ENCODE data around the gene GXYLT1.
A peak's percentile ranks its signal among the peaks of the same experiment; 100 is the strongest.
"Not testable (repeated sequence)": the region's sequence is repeated elsewhere in the genome, so short reads cannot be mapped to it uniquely, and the experiment has no call there.

Gene GXYLT1
- total RNA-seq: 21.5 to 31.0 reads per million in 2 donors

DNA sequence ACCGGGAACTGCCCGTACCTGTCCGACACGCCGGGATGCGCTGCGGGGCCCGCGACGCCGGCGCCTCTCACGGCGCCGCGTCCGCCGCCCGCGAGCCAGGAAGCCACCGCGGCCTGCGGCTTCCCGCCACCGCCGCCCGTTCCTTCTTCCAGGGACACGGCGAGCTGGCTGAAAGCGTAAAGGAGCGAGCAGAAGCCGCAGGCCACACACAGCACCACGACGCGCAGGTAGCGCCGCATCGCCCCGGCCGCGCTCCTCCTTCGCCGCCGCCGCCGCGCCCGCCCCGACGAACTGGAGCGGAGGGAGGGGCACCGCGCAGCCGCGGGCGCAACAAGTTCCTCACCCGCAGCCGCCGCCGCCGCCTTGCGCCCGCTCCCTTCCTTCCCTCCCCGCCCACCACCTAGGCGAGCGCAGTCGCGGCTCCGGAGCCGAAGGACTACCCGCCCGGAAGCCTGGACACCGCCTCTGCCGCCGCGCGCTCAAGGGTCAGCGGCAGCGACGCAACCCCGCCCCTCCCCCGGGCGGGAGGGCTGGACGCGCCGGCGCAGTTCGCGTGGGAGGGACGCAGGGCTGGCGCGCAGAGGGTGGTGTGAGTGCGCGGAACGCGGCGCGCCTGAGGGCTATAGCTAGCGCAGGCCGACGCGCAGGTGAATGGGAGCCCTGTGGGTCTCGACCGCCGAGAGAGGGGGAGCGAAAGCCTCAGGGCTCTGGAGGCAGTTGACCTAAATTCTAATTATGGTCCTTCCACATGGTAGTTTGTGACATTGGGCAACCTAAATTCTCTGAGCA is at the start of gene GXYLT1:
TSS of gene GXYLT1 (minus strand) at position 467 of the 789 bp plus-strand sequence. CDS start at position 239, 228 bp downstream.
- peak; percentile 57 to 85 (median 71) for DNase-seq

GRCh38 chr12:42192686-42193085 is 48.0 kb upstream of the GXYLT1 start:
- no peak for DNase-seq

DNA sequence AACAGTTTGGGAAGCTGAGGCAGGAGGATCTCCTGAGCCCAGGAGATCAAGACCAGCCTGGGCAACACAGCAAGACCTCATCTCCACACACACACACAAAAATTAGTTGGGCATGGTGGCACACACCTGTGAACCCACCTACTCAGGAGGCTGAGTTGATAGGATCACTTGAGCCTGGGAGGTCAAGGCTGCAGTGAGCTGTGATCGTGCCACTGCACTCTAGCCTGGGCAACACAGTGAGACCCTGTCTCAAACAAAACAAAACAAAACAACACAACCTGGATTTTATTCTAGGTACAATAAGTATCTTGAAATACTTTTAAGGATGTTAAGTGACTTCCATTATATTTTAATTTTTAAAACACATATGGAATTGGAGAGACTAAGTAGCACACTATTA is 47.6 kb upstream of the GXYLT1 start:
- DNase-seq: no peak

DNA sequence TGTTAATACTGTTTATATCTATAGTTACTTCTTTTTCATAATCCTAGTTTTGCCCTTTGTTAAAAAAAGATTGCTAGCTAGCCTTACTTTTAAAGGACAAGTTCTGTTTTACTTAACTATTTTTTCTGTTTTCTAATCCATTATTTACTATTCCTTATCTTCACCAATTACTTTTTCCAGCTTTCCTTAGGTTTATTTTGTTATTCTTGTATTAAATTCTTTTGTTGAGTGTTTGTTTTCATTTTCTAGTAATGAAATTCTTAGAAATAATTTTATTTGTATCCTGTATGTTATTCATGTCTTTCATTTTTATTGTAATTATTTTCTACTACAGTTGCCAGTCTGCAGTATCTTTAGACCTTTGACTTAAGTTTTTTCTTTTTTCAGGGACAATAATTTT is 45.7 kb upstream of the GXYLT1 start:
- DNase-seq: no peak

DNA sequence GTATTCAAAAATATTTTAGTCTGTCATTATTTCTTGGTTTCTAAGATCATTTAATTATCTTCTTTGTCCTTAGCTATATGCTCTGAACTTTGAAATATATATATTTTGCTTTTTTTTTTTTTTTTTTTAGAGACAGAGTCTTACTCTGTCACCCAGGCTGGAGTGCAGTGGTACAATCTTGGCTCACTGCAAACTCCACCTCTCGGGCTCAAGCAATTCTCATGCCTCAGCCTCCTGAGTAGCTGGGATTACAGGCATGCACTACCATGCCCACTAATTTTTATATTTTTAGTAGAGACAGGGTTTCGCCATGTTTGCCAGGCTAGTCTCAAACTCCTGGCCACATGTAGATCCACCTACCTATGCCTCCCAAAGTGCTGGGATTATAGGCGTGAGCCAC is 43.6 kb upstream of the GXYLT1 start:
- DNase-seq: not testable (repeated sequence)

DNA sequence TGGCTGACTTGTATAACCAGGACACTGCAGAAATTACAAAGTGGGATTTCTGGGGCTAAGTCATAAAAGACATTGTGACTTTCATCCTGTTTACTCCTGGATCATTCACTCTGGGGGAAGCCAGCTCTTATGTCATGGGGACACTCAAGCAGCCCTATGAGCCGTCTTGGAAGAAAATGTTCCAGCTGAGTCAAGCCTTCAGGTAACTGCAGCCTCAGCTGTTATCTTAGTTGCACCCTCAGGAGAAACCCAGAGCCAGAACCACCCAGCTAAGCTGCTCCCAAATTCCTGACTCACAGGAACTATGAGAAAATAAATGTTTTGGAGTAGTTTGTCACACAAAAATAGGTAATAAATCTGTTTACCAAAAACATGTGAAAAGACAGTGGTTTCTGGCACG is 43.1 kb upstream of the GXYLT1 start:
- DNase-seq: no peak

GRCh38 chr12:42186793-42187192 is 42.1 kb upstream of the GXYLT1 start:
- DNase-seq: no peak

GRCh38 chr12:42182394-42182793 is 37.7 kb upstream of the GXYLT1 start:
- no peak for DNase-seq

- no peak for DNase-seq
Measured at GRCh38 chr12:42180990-42181596, 36.4 kb upstream of the GXYLT1 start.

GRCh38 chr12:42178101-42178500 is 33.4 kb upstream of the GXYLT1 start:
- no peak for DNase-seq

DNA sequence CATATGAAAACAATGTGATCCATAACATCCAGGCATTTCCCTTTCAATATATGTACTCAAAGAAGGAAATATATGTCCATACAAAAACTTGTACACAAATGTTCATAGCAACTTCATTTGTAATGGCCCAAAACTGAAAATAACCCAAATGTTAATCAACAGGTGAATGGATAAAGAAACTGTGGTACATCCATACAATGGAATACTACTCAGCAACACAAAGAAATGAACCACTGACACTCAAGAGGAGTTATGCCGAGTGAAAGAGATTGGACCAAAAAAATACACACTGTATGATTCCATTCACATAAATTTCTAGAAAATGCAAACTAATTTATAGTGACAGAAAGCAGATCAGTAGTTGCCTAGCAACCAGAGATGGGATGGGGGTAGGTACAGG is 30.3 kb upstream of the GXYLT1 start:
- DNase-seq: no peak

DNA sequence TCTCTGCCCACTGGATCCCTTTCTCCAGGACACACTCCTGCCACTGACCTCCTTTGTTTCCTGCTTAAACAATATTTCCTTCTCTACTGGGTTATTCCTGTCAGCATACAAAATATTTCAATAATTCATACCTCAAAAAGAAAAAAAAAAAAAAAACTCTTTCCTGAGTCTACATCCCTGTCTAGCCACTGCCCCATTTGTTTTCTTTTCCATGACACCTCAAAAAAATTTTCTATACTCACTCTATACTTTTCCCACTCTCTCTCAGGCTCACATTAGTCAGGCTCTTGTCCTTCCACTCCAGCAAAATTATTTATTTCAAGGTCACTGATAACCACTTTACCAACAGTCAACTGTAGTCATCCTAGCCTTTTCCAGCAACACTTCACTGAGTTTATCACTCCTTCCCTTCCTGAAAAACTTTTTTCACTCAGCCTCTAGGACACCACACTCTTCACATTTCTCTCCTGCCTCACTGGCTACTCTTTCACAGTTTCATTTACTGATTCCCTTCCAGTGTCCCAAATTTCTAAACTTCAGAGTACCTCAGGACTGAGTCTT is 29.4 kb upstream of the GXYLT1 start:
- no peak for DNase-seq

- DNase-seq: no peak
Measured at GRCh38 chr12:42172441-42173210, 28.0 kb upstream of the GXYLT1 start.

- DNase-seq: no peak
Measured at GRCh38 chr12:42167711-42168110, 23.0 kb upstream of the GXYLT1 start.

DNA sequence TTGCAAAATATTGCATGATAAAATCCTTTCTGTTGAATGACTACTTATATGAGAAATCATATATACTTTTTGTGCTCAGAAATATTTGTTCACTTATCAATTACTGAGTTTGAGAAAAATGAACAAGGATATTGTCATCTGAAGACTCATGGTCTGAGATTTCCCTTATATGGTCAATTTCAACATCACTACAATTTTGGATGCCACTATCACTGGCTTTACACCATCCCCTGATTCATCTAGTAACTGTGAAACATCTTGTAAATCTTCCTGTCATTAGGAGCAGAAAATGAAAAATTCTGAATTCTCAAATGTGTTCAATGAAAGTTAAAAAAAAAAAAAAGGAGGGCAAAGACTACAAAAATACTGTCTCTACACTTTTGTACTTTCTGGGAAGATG is 21.8 kb upstream of the GXYLT1 start:
- no peak for DNase-seq

GRCh38 chr12:42163913-42164312 is 19.2 kb upstream of the GXYLT1 start:
- DNase-seq: no peak

- no peak for DNase-seq
Measured at GRCh38 chr12:42162965-42163364, 18.3 kb upstream of the GXYLT1 start.

GRCh38 chr12:42162193-42162592 is 17.5 kb upstream of the GXYLT1 start:
- DNase-seq: no peak

DNA sequence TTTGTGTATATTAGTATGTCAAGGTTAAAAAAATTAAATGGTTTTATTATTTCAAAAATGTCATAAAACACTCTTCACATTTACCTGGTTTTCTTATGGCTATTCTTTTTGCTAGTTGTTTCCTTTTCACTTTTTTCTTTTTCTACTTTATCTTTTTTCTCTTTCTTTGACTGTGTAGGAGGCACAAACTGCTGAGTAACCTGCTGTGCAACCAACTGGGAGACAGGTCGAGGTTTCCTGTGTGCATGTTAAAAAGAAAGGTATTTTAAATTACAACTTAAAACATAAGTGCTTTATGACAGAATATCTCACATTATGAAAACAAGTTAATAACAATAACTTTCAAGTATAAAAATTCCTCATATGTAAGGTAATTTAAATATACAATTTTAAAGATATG is 16.9 kb upstream of the GXYLT1 start:
- peak in 1 of 5 experiments; percentile 5 for DNase-seq

DNA sequence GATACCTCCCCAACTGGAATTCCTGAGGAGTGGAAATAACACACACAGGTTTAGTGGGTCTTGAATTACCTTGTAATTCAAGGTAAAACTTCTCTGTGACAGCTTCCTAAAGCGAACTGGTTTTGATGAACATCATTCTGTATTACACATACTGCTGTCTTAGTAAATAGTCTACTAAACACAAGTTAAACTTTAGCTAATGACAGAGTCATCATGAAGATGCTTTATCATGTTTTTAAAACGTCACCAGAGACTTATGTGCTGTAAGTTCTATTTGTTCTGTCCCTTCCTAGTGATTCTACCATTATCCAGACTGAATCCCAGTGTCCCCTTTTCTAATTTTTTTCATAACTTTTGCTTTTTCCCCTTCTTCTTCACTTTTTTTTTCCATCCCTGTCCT is 11.6 kb upstream of the GXYLT1 start:
- no peak for DNase-seq

- DNase-seq: no peak
Measured at GRCh38 chr12:42145552-42146215, 1.0 kb upstream of the GXYLT1 start.

DNA sequence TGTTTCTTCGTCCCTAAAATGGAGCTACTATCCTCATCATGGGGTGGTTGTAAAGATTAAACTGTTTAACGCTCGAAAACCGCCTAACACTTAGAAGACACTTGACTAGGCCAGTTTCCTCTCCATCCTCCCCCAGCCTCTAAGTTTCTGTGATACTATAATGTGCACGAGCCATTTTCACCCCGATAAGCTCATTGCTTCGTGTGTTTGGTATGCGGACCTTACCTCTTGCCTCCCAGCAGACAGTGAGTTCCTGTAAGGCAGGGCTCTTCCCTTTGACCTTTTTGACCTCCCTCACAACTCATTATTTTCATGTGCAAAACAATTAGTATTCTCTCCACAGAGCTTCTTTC is 499 bp upstream of the GXYLT1 start:
- no peak for DNase-seq

- DNase-seq: peak in 1 of 5 experiments; percentile 2
Measured at GRCh38 chr12:42144158-42144407, 591 bp downstream of the GXYLT1 start.

Measured in T-helper 2 cell (primary cell).